HL-60 (cell line): Measurements from ENCODE around the gene LANCL1.

Experiments used
- DNase-seq, 2 experiments: peaks; one replicate each; pipeline ENCODE4 v3.0.0-alpha.2; 2010 to 2020; ENCODE audit warnings: low read depth in 1 of 2, low spot score in 1 of 2
- H3K27ac ChIP-seq: fragments of 250-450 bp; sonication (Bioruptor Pico); replicated peaks from 2 replicates; pipeline ENCODE4 v1.5.1; 2020; ENCODE audit warnings: mild to moderate bottlenecking, moderate library complexity
- H3K27me3 ChIP-seq: fragments of 250-450 bp; sonication (Bioruptor Pico); 2 replicates; pipeline ENCODE4 v1.5.1; 2021; ENCODE audit warnings: mild to moderate bottlenecking, moderate library complexity; ENCODE audit not compliant: insufficient read depth, poor library complexity, severe bottlenecking
- H3K4me3 ChIP-seq: replicated peaks from 2 replicates; pipeline ENCODE4 v1.5.1; 2011; ENCODE audit warnings: mild to moderate bottlenecking, control low read depth, low read length; ENCODE audit not compliant: insufficient read depth
- GABPA ChIP-seq: IDR thresholded peaks from 2 replicates; pipeline ENCODE4 v1.6.1; 2012; ENCODE audit warnings: low read depth
- POLR2AphosphoS5 ChIP-seq: IDR thresholded peaks from 2 replicates; pipeline ENCODE4 v1.6.1; 2012; ENCODE audit warnings: low read depth
- SPI1 ChIP-seq: IDR thresholded peaks from 2 replicates; pipeline ENCODE4 v1.6.1; 2012; ENCODE audit warnings: low read depth, mild to moderate bottlenecking, borderline replicate concordance
- TF ChIP-seq, protein P1 (sequence below): IDR thresholded peaks from 2 replicates; pipeline ENCODE4 v1.6.1; 2012; ENCODE audit warnings: low read depth; ENCODE audit not compliant: insufficient replicate concordance
- TF ChIP-seq, protein P2 (sequence below): IDR thresholded peaks from one replicate; pipeline ENCODE4 v1.5.1; 2011; ENCODE audit warnings: low read length, control low read depth, inconsistent platforms; ENCODE audit not compliant: insufficient read depth

The LANCL1 gene

GRCh38 chr2:210389856-210390255 lies 86.7 kb downstream of the LANCL1 start:
- peaks cover 4% of the 10 kb centered on the region for H3K27me3 ChIP-seq
- no peak overlapping the region for H3K27ac ChIP-seq
- DNase-seq, result no peak
- H3K4me3 ChIP-seq, result no peak overlapping the region
- TF ChIP-seq SPI1 (no peak), POLR2AphosphoS5 (no peak), GABPA (no peak)
- TF ChIP-seq, protein P1, sequence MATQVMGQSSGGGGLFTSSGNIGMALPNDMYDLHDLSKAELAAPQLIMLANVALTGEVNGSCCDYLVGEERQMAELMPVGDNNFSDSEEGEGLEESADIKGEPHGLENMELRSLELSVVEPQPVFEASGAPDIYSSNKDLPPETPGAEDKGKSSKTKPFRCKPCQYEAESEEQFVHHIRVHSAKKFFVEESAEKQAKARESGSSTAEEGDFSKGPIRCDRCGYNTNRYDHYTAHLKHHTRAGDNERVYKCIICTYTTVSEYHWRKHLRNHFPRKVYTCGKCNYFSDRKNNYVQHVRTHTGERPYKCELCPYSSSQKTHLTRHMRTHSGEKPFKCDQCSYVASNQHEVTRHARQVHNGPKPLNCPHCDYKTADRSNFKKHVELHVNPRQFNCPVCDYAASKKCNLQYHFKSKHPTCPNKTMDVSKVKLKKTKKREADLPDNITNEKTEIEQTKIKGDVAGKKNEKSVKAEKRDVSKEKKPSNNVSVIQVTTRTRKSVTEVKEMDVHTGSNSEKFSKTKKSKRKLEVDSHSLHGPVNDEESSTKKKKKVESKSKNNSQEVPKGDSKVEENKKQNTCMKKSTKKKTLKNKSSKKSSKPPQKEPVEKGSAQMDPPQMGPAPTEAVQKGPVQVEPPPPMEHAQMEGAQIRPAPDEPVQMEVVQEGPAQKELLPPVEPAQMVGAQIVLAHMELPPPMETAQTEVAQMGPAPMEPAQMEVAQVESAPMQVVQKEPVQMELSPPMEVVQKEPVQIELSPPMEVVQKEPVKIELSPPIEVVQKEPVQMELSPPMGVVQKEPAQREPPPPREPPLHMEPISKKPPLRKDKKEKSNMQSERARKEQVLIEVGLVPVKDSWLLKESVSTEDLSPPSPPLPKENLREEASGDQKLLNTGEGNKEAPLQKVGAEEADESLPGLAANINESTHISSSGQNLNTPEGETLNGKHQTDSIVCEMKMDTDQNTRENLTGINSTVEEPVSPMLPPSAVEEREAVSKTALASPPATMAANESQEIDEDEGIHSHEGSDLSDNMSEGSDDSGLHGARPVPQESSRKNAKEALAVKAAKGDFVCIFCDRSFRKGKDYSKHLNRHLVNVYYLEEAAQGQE, result no peak
- TF ChIP-seq, protein P2, sequence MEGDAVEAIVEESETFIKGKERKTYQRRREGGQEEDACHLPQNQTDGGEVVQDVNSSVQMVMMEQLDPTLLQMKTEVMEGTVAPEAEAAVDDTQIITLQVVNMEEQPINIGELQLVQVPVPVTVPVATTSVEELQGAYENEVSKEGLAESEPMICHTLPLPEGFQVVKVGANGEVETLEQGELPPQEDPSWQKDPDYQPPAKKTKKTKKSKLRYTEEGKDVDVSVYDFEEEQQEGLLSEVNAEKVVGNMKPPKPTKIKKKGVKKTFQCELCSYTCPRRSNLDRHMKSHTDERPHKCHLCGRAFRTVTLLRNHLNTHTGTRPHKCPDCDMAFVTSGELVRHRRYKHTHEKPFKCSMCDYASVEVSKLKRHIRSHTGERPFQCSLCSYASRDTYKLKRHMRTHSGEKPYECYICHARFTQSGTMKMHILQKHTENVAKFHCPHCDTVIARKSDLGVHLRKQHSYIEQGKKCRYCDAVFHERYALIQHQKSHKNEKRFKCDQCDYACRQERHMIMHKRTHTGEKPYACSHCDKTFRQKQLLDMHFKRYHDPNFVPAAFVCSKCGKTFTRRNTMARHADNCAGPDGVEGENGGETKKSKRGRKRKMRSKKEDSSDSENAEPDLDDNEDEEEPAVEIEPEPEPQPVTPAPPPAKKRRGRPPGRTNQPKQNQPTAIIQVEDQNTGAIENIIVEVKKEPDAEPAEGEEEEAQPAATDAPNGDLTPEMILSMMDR, result no peak

DNA sequence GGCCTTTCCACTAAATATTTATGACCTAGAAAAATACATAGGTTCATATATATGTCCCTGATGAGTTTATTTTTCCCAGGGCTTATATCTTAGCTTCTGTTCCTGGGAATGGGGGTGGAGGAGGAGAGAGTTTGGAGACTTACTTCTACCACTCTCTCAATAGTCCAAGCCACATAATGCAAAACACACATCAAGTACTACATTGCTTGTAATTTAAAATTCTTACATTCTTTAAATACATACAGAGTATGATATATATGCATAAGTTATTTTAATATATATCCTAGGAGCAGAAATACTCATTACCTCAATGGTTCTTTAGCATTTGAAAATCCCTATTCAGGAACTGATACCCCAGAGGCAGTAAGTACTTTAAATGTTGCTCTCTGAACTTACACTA lies 88.4 kb downstream of the LANCL1 start:
- H3K27me3 ChIP-seq, result peaks cover 4% of the 10 kb centered on the region
- no peak for DNase-seq
- H3K4me3 ChIP-seq, result no peak overlapping the region

GRCh38 chr2:210387074-210387473 lies 89.5 kb downstream of the LANCL1 start:
- H3K4me3 ChIP-seq, result no peak overlapping the region
- H3K27me3 ChIP-seq, result peaks cover 4% of the 10 kb centered on the region
- no peak for DNase-seq
- no peak for TF ChIP-seq SPI1
- TF ChIP-seq, protein P2, result no peak
- no peak for TF ChIP-seq POLR2AphosphoS5
- TF ChIP-seq, protein P1, result no peak
- TF ChIP-seq GABPA, result no peak
- no peak overlapping the region for H3K27ac ChIP-seq

More for the DNA sequence above, 88.4 kb downstream of the LANCL1 start:
- TF ChIP-seq GABPA (no peak), POLR2AphosphoS5 (no peak), SPI1 (no peak)
- TF ChIP-seq, protein P1, result no peak
- TF ChIP-seq, protein P2, result no peak
- H3K27ac ChIP-seq, result no peak overlapping the region
